ENCODE results near the gene GMDS. TPM values are rescaled to one million over a fixed set of nuclear protein-coding genes. Genes with fewer than 3 reads are reported as not detected.
A peak's percentile ranks its signal among the peaks of the same experiment; 100 is the strongest.

GMDS gene
- total and polyA plus RNA-seq, 2 of the 4 experiments (the other 2 are of a cell fraction), result 7.3 to 21.9 TPM

DNA sequence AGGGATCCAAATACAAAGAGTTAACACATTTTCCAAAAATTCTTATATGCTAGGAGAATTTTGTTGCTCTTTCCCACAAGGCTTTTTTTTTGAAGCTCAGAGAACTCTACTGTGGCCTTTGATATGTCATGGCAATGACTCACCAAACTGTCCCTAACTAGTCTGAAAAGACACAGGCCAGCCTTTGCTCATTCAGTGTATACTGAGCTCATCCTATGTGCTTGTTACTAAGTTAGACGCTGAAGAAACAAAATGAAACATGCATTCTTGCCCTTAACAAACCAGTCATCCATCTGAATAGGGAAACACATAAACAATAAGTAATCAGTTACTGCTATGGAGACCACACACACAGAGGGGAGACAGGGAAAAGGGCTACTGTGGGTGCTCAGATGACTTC, 343.8 kb downstream of the GMDS start:
- no TSS peak for BruUV-seq (replicated peaks)
- Histone ChIP-seq H3K9me1 (ENCODE audit: insufficient read depth, low read length) (peaks cover 8% of the 10 kb centered on the region; the same call in 1 of the 2 replicates), H3K18ac (ENCODE audit: low read depth, low read length) (peak overlapping the region; percentile 11; the same call in 1 of the 2 replicates), H4K5ac (ENCODE audit: low read depth, low read length) (no peak overlapping the region), H2BK15ac (ENCODE audit: low read depth, low read length) (no peak overlapping the region), H2BK120ac (ENCODE audit: low read depth, low read length) (0 out of 2 replicates have a peak overlapping the region, but pooled peaks have one; percentile 1), H2AK9ac (replicated peaks; ENCODE audit: low read depth, low read length, poor library complexity) (no peak overlapping the region), H2BK20ac (ENCODE audit: low read depth, low read length) (0 out of 2 replicates have a peak overlapping the region, but pooled peaks have one; percentile 39), H3K4me1 (ENCODE audit: control insufficient read depth, insufficient read depth, low read length) (peaks cover 4% of the 10 kb centered on the region), H3K79me1 (ENCODE audit: low read depth in 1 of 2, low read length in 2 of 2) (0 out of 4 replicates have a peak, but pooled peaks cover 0 to 5% of the 10 kb centered on the region in 2 experiments), H3K36me3 (ENCODE audit: control insufficient read depth, insufficient read depth, low read length) (no peaks in the 10 kb centered on the region), H3K23ac (ENCODE audit: low read depth, low read length) (no peak overlapping the region), H3K4ac (ENCODE audit: low read depth, low read length) (no peak overlapping the region), H3K4me2 (ENCODE audit: low read depth, low read length) (peak overlapping the region; percentile 32; the same call in 1 of the 2 replicates), H4K91ac (ENCODE audit: insufficient read depth, low read depth, low read length) (no peak overlapping the region), H3K9ac (ENCODE audit: low read depth, low read length) (no peak overlapping the region), H4K8ac (ENCODE audit: low read depth in 2 of 2, low read length in 2 of 2) (0 out of 4 replicates have a peak overlapping the region, but pooled peaks of 1 of the 2 experiments have one; percentile 12), H2BK5ac (ENCODE audit: low read depth, low read length, poor library complexity, severe bottlenecking) (peak overlapping the region; percentile 38), H3K27me3 (ENCODE audit: control insufficient read depth, insufficient read depth, low read length) (no peaks in the 10 kb centered on the region), H3K9me3 (ENCODE audit: control insufficient read depth, insufficient read depth, low read length) (no peaks in the 10 kb centered on the region), H4K20me1 (ENCODE audit: insufficient read depth, low read length) (no peaks in the 10 kb centered on the region), H3K56ac (ENCODE audit: extremely low read depth, insufficient read depth, low read length) (no peak overlapping the region), H3K14ac (replicated peaks; ENCODE audit: low read depth, low read length) (no peak overlapping the region; the same call in 1 of the 2 replicates), H2AFZ (replicated peaks; ENCODE audit: low read length, poor library complexity) (no peak overlapping the region), H3K27ac (ENCODE audit: insufficient read depth, low read length) (no peak overlapping the region), H2AK5ac (ENCODE audit: low read depth, low read length) (no peak overlapping the region), H3K4me3 (ENCODE audit: insufficient read depth, low read depth, low read length) (no peak overlapping the region)
- intact Hi-C loops (cut with micrococcal nuclease) (no loop called here), dilution Hi-C loops (cut with HindIII; ENCODE audit: low sequenced_read_pairs, unreplicated experiment) (no loop called here), in situ Hi-C loops (cut with MboI; ENCODE audit: low sequenced_read_pairs) (no loop called here)
- peak; percentile 86 for ATAC-seq (ENCODE audit: low read depth)
- ChIA-PET CTCF (no interaction called here), POLR2A (ENCODE audit: unreplicated experiment) (no interaction called here)
- TF ChIP-seq, protein P1, sequence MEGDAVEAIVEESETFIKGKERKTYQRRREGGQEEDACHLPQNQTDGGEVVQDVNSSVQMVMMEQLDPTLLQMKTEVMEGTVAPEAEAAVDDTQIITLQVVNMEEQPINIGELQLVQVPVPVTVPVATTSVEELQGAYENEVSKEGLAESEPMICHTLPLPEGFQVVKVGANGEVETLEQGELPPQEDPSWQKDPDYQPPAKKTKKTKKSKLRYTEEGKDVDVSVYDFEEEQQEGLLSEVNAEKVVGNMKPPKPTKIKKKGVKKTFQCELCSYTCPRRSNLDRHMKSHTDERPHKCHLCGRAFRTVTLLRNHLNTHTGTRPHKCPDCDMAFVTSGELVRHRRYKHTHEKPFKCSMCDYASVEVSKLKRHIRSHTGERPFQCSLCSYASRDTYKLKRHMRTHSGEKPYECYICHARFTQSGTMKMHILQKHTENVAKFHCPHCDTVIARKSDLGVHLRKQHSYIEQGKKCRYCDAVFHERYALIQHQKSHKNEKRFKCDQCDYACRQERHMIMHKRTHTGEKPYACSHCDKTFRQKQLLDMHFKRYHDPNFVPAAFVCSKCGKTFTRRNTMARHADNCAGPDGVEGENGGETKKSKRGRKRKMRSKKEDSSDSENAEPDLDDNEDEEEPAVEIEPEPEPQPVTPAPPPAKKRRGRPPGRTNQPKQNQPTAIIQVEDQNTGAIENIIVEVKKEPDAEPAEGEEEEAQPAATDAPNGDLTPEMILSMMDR (conservative IDR thresholded peaks at IDR 0.05; ENCODE audit: low read depth, low read length), result no peak
- TF ChIP-seq CEBPB (IDR thresholded peaks at IDR 0.05; ENCODE audit: low read depth, low read length) (peak; percentile 44; the same call in 1 of the 2 replicates), MXI1 (IDR thresholded peaks at IDR 0.05; ENCODE audit: borderline replicate concordance, low read depth, low read length) (no peak), RCOR1 (IDR thresholded peaks at IDR 0.05; ENCODE audit: insufficient replicate concordance, low read length) (no peak), CHD1 (IDR thresholded peaks at IDR 0.05; ENCODE audit: low read depth, low read length) (no peak), RFX5 (IDR thresholded peaks at IDR 0.05; ENCODE audit: low read depth, low read length) (no peak), FOS (IDR thresholded peaks at IDR 0.05; ENCODE audit: low read depth, low read length) (peak; percentile 72), BHLHE40 (IDR thresholded peaks at IDR 0.05; ENCODE audit: low read depth, low read length) (no peak)
- TF ChIP-seq, protein P2, sequence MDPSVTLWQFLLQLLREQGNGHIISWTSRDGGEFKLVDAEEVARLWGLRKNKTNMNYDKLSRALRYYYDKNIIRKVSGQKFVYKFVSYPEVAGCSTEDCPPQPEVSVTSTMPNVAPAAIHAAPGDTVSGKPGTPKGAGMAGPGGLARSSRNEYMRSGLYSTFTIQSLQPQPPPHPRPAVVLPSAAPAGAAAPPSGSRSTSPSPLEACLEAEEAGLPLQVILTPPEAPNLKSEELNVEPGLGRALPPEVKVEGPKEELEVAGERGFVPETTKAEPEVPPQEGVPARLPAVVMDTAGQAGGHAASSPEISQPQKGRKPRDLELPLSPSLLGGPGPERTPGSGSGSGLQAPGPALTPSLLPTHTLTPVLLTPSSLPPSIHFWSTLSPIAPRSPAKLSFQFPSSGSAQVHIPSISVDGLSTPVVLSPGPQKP (IDR thresholded peaks at IDR 0.05; ENCODE audit: borderline replicate concordance, low read depth, low read length), result no peak
- DNase-seq, result peak; percentile 88
- no CpG with 5 or more reads among the region's 1 CpG for WGBS, 2 experiments (ENCODE audit: extremely low coverage in 2 of 2, insufficient read length in 1 of 2)
